ACHN (cell line): Measurements from ENCODE around the gene FNBP1L.
A peak's percentile ranks its signal among the peaks of the same experiment; 100 is the strongest.
"Not testable (repeated sequence)": the region's sequence is repeated elsewhere in the genome, so short reads cannot be mapped to it uniquely, and the experiment has no call there.

Experiments
- DNase-seq: peaks from one replicate; pipeline ENCODE4 v3.0.0-alpha.2; 2015
- in situ Hi-C: cut with HindIII; loops from 2 replicates; pipeline ENCODE4 v1.10.0; 2017; ENCODE audit warnings: low sequenced_read_pairs, low pct_ligation_motif_present, low pct_unique_long_range_greater_than_20kb

FNBP1L gene

DNA sequence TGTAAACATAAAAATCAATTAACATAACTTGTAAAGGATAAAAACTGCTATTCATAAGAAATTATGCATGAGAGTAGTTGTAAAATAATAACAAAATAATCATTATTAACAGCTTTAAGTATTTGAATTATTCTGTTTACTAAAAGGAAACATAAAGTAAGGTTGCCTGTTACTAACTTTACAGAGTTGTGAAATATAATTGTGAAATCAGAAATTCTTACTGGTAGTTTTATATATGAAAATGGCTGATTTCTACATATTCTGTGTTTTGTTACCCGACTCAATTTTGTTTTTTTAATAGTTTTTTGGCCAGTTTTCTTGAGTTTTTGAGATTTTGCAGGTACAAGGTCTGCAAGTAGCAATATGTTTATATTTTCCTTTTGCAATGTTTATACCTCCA lies 27.8 kb downstream of the FNBP1L start:
- DNase-seq = no peak
- in situ Hi-C loops = no loop called here

DNA sequence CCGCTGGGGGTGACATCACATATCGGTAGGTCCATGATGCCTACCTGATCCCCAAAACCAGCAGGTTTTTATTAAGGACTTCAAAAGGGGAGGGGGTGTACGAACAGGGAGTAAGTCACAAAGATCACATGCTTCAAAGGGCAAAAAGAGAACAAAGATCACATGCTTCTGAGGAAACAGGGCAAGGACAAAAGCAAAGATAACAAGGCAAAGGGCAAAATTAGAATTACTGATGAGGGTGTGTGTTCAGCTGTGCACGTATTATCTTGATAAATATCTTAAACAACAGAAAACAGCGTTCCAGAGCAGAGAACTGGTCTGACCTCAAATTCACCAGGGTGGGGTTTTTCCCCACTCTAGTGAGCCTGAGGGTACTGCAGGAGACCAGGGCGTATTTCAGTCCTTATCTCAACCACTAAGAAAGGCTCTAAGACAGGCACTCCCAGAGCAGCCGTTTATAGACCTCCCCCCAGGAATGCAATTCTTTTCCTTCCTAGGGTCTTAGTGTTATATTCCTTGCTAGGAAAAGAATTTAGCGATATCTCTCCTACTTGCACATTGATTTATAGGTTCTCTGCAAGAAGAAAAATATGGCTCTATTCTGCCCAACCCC lies 31.3 kb downstream of the FNBP1L start:
- in situ Hi-C loops = not testable (repeated sequence)

DNA sequence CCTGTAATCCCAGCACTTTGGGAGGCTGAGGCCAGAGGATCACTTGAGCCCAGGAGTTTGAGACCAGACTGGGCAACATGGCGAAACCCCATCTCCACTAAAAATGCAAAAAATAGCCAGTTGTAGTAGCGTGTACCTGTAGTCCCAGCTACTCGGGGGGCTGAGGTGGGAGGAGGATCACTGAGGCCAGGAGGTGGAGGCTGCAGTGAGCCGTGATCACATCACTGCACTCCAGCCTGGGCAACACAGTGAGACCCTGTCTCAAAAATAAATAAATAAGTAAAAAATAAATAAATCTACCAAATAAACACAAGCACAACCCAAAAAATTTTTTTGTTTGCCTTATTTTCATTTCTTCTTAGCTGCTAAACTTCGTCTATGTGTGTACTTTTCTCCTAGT lies 34.0 kb downstream of the FNBP1L start:
- in situ Hi-C loops, DNase-seq: not testable (repeated sequence)

More for the DNA sequence above, 31.3 kb downstream of the FNBP1L start:
- DNase-seq = not testable (repeated sequence)

DNA sequence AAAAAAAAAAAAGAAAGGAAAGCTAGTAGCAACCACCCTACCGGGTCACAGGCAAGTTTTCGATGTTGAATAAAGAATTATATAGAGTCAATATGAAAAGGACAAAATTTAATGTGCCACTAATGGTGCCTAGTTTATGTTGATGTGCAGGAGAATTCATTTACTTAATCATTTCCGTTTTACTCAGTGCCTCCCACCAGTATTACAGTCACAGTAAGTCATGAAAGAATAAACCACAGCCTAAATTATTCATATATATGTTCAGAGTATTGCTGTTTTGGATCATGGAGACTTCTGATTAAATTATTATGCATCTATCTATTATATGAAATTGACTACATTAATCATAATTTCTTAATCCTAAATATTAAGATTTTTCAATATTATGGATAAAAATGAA lies 35.3 kb downstream of the FNBP1L start:
- DNase-seq = no peak
- in situ Hi-C loops = no loop called here

DNA sequence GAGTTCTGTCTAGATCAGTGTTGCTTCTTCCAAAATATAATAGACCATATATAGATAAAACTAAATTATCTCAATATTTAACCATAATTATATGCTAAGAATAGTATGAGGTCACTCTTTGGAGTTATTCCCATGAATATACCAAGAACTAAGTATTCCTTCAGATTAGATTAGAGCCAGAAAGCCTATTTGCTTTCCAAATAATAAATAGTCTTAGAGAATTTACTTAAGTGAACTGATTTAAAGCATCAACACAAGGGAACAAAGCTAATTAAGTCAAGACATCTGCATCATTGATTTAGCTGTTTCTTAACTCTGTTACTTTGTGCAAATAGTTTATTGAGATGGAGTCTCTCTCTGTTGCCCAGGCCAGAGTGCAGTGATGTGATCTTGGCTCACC lies 35.7 kb downstream of the FNBP1L start:
- in situ Hi-C loops = no loop called here
- DNase-seq = no peak

DNA sequence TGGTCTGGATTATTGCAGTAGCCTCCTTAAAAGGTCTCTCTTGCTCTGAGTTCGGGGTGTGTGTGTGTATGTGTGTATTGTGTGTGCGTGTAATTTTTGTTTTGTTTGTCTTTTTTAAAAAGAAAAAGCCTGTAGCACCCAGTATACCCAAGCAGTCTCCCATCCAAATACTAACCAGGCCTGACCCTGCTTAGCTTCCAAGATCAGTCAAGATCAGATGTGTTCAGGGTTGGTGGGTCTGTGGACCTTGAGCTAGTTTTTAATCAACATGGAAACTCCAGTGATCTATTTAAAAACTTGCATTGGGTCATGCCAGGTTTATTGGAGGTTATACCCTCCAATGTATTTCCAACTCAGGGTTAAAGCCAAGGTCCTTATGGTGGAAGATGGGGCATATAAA lies 40.3 kb downstream of the FNBP1L start:
- in situ Hi-C loops = no loop called here

DNA sequence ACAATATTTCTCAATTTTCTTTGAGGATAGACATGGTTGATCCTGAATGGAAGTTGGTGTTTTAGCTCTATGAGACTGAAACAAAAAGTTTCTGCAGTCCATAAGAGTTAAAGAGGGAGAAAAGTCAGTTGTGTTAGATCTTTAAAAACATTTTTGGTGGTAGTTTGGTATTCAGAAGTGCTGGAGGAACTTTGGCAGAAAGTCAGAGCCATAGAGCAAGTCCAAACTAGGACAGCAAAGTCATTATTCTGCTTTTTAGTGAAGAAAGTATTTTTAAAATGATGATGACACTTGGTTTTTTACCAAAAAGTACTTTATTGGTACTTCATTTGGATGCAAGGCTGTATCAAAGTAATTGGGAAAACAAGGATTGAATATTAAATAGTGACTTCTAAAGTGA lies 41.8 kb downstream of the FNBP1L start:
- in situ Hi-C loops = no loop called here
- DNase-seq = no peak

More for the DNA sequence above, 40.3 kb downstream of the FNBP1L start:
- DNase-seq = no peak

DNA sequence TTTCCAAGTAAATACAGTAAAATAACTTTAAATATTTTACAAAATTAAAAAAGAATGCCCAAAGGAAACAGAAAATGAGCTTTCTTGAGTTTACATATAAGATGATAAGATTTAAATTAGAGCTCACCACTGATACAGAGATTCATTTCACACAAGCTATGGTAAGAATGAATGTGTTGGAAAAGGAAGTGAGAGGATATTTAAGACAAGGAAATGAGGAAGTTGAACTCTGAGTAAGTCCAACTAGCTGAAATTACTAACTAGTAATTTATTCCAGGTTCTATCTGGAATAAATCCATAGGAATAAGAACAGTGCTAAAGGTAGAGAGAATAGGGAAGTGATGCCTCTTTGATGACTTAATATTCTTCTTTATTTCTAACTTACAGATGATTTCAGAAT lies 42.4 kb downstream of the FNBP1L start:
- no peak for DNase-seq
- in situ Hi-C loops = no loop called here

DNA sequence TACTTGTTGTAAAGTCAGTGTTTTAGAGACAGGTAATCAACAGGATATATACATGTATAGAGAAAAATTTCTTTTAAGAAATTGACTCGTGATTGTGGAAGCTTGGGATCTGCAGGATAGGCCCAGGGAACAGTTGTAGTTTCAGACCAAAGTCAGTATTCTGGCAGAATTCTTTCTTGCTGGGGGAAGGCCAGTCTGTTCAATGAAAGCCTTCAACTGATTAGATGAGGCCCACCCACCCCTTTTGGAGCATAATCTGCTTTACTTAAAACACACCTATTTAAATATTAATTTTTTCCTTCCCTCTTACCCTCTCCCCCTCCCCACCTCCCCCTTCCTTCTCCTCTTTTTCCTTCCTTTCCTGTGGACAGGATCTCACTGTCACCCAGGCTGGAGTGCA lies 48.0 kb downstream of the FNBP1L start:
- in situ Hi-C loops = no loop called here
- DNase-seq = no peak

DNA sequence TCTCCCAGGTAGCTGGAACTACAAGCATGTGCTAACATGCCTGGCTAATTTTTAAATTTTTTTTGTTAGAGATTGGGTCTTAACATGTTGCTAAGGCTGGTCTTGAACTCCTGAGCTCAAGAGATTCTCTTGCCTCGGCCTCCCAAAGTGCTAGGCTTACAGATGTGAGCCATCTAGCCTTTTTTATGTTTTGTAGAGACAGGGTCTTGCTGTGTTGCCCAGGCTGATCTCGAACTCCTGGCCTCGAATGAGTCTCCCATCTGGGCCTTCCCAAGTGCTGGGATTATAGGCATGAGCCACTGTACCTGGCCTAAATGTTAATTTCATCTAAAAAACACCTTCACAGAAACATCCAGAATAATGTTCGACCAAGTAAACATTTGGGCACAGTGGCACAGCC lies 48.6 kb downstream of the FNBP1L start:
- in situ Hi-C loops = no loop called here
- DNase-seq = no peak

DNA sequence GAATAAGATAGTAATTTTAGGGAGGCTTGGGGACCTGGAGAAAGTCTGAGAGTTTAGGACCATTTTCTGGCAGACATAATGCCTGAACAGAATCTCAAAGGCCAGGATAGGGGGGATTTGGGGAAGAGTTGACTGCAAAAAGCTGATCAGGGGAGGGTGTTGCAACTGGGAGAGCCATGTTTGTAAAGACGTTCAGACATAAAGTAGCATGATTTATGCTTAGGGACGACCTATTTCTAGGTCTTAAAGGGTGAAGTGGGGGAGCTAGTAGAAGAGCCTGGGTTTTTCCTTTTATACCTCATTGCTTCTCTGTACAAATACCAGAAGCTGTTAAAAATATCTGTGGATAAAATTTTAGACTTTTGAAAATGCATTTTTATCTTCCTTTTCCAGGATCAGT lies 51.2 kb downstream of the FNBP1L start:
- no peak for DNase-seq
- in situ Hi-C loops = no loop called here

DNA sequence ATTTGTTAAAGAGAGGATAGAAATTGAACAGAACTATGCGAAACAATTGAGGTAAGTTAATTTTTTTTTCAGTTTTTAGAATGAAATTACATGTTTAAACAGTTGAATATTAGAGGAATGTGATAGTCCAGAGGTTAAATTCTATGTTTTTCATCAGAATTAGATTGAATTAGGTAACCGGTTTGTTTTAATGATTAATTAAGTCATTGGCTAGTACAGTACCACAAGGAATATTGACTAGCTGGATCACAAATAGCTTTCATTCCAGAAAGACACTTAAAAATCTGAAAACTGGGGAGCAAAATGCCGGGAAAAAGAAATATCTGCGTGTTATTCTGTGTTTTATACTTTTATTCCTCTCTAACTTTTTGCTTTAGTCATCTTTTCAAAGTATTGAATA lies 51.6 kb downstream of the FNBP1L start:
- in situ Hi-C loops = no loop called here
- no peak for DNase-seq

DNA sequence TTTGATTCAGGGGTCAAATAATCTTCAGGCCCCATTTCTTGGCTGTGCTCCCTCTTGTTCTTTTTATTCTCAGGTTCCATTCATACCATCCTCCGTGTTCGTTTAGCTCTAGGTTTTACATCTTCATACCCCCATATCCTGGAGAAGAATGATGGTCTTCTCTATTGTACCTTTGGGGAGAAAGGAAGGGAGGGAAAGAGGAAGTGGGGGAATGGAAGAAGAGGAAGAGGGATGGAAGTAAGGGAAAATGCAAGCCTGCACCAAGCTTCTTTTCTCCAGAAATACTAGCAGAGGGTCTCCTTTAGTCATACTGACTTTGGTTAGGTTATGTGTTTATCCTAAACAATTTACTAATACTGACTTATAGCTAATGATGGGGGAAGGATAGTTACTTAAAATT lies 52.4 kb downstream of the FNBP1L start:
- in situ Hi-C loops = no loop called here
- DNase-seq = no peak

DNA sequence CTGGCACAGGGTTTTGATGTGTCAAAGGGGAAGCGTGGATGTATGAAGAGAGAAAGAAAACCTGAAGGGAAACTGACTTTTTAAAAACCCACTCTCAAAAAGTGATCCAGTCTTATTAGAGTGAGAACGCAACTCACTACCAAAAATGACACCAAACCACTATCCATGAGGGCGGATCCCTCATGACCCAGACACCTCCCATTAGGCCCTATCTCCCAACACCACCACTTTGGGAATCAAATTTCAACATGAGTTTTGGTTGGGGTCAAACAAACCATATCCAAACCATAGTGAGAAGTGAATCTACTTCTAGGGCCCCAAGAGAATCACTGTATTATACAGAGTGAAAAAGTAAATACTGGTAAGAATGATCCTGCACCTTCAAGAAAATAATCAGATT lies 53.5 kb downstream of the FNBP1L start:
- DNase-seq = no peak
- in situ Hi-C loops = no loop called here

DNA sequence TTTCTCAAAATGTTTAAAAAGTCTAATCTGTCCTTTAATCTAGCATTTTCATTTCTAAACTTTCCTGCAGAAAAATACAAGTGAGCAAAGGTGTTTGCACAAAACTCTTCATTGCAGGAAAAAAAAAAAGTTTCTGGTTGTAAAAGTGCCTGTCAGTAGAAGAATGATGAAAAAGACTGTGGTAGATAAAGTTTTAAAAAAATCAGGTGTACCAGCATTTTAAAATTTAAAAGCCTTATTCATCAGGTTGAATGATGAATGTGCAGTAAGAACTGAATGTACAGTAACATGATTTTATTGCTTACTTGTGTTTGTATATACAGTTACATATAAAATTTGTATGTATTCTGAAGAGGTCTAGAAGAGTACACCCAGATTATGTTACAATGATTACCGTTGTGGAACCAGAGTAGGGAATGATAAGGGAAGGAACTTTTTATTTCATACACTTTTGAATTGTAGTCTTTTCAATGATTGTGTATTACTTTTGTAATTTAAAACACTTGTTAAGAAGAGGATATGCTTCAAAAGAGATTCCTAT lies 54.0 kb downstream of the FNBP1L start:
- in situ Hi-C loops = no loop called here
- no peak for DNase-seq

DNA sequence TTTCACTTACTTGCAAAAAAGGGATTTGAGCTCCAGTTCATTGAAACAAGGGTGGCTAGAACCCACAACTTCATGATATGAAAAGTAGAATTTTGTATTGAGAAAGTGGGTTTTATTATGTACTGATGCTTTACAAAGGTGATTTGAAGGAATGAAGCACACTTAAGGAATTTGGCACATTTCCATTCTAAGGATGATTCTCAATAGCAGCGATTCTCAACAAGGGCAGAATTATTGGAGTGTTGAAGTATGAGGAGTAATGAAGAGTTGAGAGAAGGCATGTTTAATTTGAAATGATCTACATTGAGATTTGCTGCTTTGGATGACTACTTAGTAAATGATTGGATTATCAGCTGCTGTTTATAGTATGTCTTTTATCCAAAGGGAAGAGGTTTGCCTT lies 54.7 kb downstream of the FNBP1L start:
- in situ Hi-C loops = no loop called here
- peak; percentile 8 for DNase-seq

DNA sequence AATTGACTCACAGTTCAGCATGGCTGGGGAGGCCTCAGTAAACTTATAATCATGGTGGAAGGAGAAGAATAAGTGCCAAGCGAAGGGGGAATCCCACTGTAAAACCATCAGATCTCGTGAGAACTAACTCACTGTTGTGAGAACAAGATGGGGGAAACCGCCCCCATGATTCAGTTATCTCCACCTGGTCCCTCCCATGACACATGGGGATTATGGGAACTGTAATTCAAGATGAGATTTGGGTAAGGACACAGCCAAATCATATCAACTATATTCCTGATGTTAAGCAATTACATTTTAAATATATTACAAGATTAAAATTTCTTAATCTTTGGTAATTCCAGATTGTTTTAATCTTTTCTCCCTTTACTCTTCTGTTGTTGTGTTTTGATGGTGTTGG lies 55.2 kb downstream of the FNBP1L start:
- DNase-seq = no peak
- in situ Hi-C loops = no loop called here

DNA sequence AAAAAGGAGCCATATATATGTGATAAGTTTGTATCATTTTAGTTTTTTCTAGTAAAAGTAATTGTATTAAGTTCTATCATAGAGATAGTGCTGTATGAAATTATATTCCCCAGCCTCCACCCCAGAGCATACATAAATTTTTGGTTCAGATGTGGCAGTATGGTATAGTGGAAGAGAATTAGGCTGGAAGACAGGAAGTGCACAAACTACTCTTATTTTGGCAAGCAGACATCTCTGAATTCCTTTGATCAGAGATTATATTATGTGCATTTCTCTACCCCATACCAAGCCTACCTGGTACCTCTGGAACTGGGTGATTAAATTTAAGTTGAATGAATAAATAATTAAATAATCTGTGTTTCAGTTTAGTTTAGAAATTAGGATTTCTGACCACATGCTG lies 55.9 kb downstream of the FNBP1L start:
- in situ Hi-C loops = no loop called here
- no peak for DNase-seq

DNA sequence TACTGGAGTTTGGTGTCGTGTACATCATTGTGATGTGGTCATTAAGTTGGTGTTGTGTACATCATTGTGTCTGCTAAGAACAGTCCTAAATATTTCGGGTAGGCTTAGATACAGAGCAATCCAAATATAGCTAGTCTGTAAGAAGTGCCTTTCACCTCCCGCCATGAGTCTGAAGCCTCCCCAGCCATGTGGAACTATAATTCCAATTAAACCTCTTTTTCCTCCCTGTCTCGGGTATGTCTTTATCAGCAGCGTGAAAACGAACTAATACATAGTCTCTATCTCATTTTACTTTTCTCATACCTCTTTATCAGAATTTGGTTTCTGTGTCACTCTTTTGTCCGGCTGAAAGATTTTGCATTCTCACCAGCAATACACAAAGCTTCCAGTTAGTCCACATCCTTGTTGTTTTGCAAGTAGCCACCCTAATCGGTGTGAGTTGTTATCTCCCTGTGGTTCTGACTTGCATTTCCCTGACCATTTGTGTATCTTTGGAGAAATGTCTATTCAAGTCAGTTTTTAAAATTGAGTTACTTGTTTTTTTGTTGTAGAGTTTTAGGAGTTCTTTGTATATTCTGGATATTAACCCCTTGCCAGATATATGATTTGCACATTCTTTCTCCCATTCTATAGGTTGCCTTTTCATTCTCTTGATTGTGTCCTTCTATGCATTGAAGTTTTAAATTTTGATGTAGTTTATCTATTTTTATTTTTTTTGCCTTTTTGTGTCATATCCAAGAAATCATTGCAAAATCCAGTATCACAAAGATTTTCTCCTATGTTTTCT lies 56.5 kb downstream of the FNBP1L start:
- no peak for DNase-seq
- in situ Hi-C loops = no loop called here

DNA sequence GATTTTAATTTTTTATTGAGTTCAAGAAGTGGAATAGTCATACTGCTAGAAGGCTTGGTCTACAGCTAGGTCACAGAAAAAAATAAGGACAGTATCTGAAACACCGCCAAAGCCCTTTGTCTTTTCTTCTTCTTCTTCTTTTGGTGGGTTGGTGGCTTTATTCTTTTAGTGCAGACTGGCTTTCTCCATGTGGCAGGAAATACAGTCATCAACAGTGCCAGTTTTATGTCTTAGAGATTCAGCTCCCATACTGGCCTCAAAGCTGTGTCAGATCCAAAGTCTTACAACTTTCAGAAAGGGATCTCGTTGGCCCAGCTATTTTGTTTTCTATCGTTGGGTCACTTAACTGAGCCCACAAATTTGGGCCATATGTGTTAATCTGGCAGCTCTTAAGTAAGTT lies 58.2 kb downstream of the FNBP1L start:
- no peak for DNase-seq
- in situ Hi-C loops = no loop called here
